Activated CD8-positive, alpha-beta memory T cell treated with anti-CD3 and anti-CD28 coated beads, Interleukin-2, amount 50 U/mL, for 24 hours (primary cell): Measurements from ENCODE around the gene ABLIM1.

Source experiments
- DNase-seq: peaks from one replicate; pipeline ENCODE4 v3.0.0-alpha.2; 2020; ENCODE audit errors: extremely low read depth

ABLIM1 gene

GRCh38 chr10:114391599-114391998 lies 266.5 kb downstream of the ABLIM1 start:
- no peak for DNase-seq

GRCh38 chr10:114389426-114389825 lies 268.6 kb downstream of the ABLIM1 start:
- no peak for DNase-seq

GRCh38 chr10:114388275-114388674 lies 269.8 kb downstream of the ABLIM1 start:
- DNase-seq, result no peak

GRCh38 chr10:114387784-114388183 lies 270.3 kb downstream of the ABLIM1 start:
- DNase-seq, result no peak

GRCh38 chr10:114386452-114386851 lies 271.6 kb downstream of the ABLIM1 start:
- no peak for DNase-seq

GRCh38 chr10:114385557-114385956 lies 272.5 kb downstream of the ABLIM1 start:
- no peak for DNase-seq

- no peak for DNase-seq
Observed at GRCh38 chr10:114384601-114385000, 273.5 kb downstream of the ABLIM1 start.

GRCh38 chr10:114384181-114384580 lies 273.9 kb downstream of the ABLIM1 start:
- no peak for DNase-seq
